Esophagus squamous epithelium (tissue), 5 donors: ENCODE results near the gene IFI27L2. TPM values are rescaled to one million over a fixed set of nuclear protein-coding genes. Genes with fewer than 3 reads are reported as not detected.

ENCODE experiments used
- DNase-seq: peaks from one replicate; lab custom pipeline; 2025; lab: John Stamatoyannopoulos, UW
- H3K27ac ChIP-seq, 4 donors: fragments of 200-600 bp; sonication (generic); one replicate each; pipeline ENCODE4 v1.5.1; 2016 to 2019; ENCODE audit warnings: mild to moderate bottlenecking in 1 of 4
- H3K27me3 ChIP-seq, 4 donors: fragments of 200-600 bp; sonication (generic); 1 replicate in 3 of 4; 2 replicates in 1 of 4; pipeline versions ENCODE4 v1.5.1 to v1.6.0; 2017 to 2021; ENCODE audit warnings: antibody characterized with exemption in 1 of 4
- H3K36me3 ChIP-seq, 3 donors: fragments of 200-600 bp; sonication (generic); one replicate each; pipeline ENCODE4 v1.5.1; 2016 to 2019
- H3K4me1 ChIP-seq, 3 donors: fragments of 200-600 bp; sonication (generic); one replicate each; pipeline ENCODE4 v1.5.1; 2017 to 2019
- H3K4me3 ChIP-seq, 4 donors: fragments of 200-600 bp; sonication (generic); 1 replicate in 3 of 4; 2 replicates in 1 of 4; pipeline ENCODE4 v1.5.1; 2016 to 2019; ENCODE audit warnings: mild to moderate bottlenecking in 2 of 4, moderate library complexity in 1 of 4
- H3K9me3 ChIP-seq, 3 donors: fragments of 200-600 bp; sonication (generic); one replicate each; pipeline ENCODE4 v1.5.1; 2016 to 2019
- POLR2A ChIP-seq, 4 donors: fragments of 450-650 bp; IDR thresholded peaks; one replicate each; pipeline ENCODE4 v1.6.1; 2017; ENCODE audit warnings: antibody characterized with exemption in 4 of 4, mild to moderate bottlenecking in 4 of 4, moderate library complexity in 3 of 4
- WGBS, 2 donors: methylation state at CpG; one replicate each; pipeline ENCODE4 v1.1.5; 2018; 5-methylcytosine and 5-hydroxymethylcytosine counted together
- intact Hi-C: fragments of 100-400 bp; cut with DNase I; formaldehyde crosslinking; loops from one replicate; pipeline ENCODE4 v1.15.0; 2022
- total RNA-seq, 4 donors: library from RNA; depleted of rRNA; stranded (reverse); fragments of >200 nt; gene quantifications; one replicate each; pipeline ENCODE4 v1.1.0, GENCODE V29; 2016
- TF ChIP-seq, protein P1 (sequence below), 6 experiments: fragments of 450-650 bp in 4 of 6; fragments of 200-600 bp in 2 of 6; sonication (generic) in 2 of 6; IDR thresholded peaks; one replicate each; pipeline ENCODE4 v1.5.1; 2016 to 2019; ENCODE audit warnings: antibody characterized with exemption in 6 of 6, mild to moderate bottlenecking in 4 of 6, moderate library complexity in 4 of 6
- donor health status: DM: yes; HTN: yes; CAD: no.

IFI27L2 gene
- total RNA-seq, 4 donors from 2014 or later = 50.6 to 97.1 (median 66.0) TPM

DNA sequence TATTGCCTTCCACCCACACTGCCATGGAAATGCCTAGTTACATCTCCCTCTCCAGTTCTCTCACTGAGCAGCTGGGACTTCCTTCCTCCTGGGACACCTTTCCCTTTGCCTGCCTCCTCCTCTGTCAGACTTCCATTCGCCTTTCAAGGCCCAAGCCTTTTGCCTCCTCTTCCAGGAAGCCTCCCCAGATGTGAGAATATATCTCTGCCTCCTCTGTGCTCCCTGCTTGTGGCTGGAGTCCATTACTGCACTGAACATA lies 3.1 kb downstream of the IFI27L2 start:
- Histone ChIP-seq H3K4me3 (no peak overlapping the region), H3K4me1 (peaks cover 11 to 26% (median 17%) of the 10 kb centered on the region in 3 donors), H3K36me3 (peaks cover 0 to 10% (median 0%) of the 10 kb centered on the region in 3 donors), H3K9me3 (no peaks in the 10 kb centered on the region), H3K27me3 (no peaks in the 10 kb centered on the region), H3K27ac (no peak overlapping the region)
- TF ChIP-seq, protein P1, sequence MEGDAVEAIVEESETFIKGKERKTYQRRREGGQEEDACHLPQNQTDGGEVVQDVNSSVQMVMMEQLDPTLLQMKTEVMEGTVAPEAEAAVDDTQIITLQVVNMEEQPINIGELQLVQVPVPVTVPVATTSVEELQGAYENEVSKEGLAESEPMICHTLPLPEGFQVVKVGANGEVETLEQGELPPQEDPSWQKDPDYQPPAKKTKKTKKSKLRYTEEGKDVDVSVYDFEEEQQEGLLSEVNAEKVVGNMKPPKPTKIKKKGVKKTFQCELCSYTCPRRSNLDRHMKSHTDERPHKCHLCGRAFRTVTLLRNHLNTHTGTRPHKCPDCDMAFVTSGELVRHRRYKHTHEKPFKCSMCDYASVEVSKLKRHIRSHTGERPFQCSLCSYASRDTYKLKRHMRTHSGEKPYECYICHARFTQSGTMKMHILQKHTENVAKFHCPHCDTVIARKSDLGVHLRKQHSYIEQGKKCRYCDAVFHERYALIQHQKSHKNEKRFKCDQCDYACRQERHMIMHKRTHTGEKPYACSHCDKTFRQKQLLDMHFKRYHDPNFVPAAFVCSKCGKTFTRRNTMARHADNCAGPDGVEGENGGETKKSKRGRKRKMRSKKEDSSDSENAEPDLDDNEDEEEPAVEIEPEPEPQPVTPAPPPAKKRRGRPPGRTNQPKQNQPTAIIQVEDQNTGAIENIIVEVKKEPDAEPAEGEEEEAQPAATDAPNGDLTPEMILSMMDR (IDR thresholded peaks at IDR 0.05) = no peak
- no peak for TF ChIP-seq POLR2A (IDR thresholded peaks at IDR 0.05)
- intact Hi-C loops = no loop called here
- no peak for DNase-seq
- WGBS, 2 donors = 81 to 90% methylated on average over 1 of the region's 1 CpG

DNA sequence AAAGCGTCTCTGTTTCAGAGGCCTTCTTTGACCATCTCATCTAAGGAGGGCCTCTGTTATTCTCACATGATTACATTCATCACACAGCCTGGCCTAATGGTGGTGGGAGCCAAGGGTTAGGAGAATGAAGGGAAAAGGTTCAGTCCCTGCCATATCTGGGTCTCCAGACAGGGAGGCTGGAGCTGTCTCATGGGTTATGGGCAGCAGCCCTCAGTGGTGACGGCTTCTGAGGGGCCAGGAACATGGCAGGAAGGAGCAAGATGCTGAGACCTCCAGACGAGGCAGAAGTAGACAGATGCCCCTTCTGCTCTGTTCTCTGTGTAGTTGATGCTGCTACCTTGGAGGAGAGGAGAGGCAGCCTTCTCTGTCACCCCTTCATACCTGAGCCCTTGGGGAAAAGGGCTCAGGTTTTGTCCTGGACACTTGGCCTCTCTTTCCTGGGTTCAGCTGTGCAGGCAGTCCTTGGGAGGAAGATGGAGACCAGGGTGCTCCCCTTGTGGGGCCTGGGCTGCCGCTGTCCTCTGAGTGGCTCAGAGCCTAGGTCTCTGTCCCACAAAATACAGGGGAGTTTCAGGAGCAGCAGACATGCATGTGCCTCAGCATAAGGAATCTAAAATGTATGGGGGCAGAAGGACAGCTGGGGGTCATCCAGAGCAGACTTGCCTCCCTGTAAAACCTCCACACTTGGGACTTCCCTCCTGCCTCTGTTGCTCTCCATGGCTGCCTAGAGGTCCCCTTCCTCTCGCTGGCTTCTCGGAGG lies 3.6 kb downstream of the IFI27L2 start:
- 85 to 91% methylated on average over 5 to 6 of the region's 6 CpGs for WGBS, 2 donors
- no peaks in the 10 kb centered on the region for H3K9me3 ChIP-seq
- H3K27ac ChIP-seq = no peak overlapping the region
- H3K4me1 ChIP-seq = peaks cover 11 to 26% (median 17%) of the 10 kb centered on the region in 3 donors
- TF ChIP-seq, protein P1 (IDR thresholded peaks at IDR 0.05) = no peak
- TF ChIP-seq POLR2A (IDR thresholded peaks at IDR 0.05) = no peak
- no peaks in the 10 kb centered on the region for H3K27me3 ChIP-seq
- peaks cover 0 to 10% (median 0%) of the 10 kb centered on the region in 3 donors for H3K36me3 ChIP-seq
- intact Hi-C loops = no loop called here
- no peak overlapping the region for H3K4me3 ChIP-seq
- DNase-seq = no peak

DNA sequence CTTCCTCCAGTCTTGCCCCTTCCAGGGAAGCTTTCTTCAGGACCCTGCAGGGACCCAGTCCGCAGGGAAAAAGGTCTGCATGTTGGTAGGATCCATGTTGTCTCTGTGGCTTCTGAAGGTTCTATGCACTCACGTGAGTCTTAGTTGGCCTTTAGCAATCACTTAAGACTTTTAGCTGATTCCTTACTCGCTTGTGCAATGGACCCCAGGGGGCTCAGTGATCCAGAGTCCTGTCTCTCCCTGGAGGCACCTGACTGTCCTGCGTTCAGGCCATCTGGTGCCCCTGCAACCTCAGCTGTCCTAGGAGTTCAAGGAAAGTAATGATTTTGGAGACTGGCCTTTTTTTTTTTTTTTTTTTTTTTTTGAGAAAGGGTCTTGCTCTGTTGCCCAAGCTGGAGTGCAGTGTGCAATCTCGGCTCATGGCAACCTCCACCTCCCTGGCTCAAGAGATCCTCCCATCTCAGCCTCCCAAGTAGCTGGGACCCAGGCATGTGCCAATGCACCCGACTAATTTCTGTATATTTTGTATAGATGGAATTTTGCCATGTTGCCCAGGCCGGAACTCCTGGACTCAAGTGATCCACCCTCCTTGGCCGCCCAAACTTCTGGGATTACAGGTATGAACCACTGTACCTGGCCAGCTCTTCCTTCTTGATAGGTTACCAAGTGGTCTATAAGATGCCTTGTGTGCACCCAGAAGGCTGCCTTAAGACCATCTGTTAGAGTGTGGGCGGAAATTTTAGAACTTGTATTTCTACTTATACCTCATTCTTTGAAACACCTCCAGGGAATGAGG lies 4.6 kb downstream of the IFI27L2 start:
- H3K9me3 ChIP-seq = peaks cover 0 to 9% (median under 1%) of the 10 kb centered on the region in 3 donors
- no peak overlapping the region for H3K4me3 ChIP-seq
- peaks cover 5 to 19% (median 10%) of the 10 kb centered on the region in 3 donors for H3K4me1 ChIP-seq
- 76 to 84% methylated on average over 8 to 9 of the region's 9 CpGs for WGBS, 2 donors
- intact Hi-C loops = no loop called here
- TF ChIP-seq, protein P1 (IDR thresholded peaks at IDR 0.05) = no peak
- TF ChIP-seq POLR2A (IDR thresholded peaks at IDR 0.05) = no peak
- H3K36me3 ChIP-seq = peaks cover 0 to 10% (median 0%) of the 10 kb centered on the region in 3 donors
- DNase-seq = no peak
- H3K27me3 ChIP-seq = no peaks in the 10 kb centered on the region
- H3K27ac ChIP-seq = no peak overlapping the region

DNA sequence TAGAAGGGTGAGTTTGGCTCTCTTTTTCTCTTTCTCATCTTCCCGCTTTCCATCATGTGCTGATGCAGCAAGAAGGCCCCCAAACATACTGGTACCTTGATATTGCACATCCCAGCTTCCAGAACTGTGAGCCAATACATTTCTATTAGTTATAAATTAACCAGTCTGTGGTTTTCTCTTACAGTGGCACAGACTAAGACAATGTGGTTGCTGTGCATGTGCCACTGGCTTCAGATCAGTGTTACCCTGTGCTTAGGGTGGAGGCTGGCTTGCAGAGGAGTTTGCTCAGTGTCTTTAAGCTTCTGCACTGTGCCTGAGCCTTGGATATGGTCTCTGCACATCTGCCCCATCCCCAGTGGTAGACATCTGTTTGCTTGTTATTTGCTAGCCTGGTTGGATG lies 5.5 kb downstream of the IFI27L2 start:
- 100% methylated on average over 1 of the region's 1 CpG for WGBS, 2 donors
- peaks cover 2 to 10% (median 4%) of the 10 kb centered on the region in 3 donors for H3K4me1 ChIP-seq
- peaks cover 0 to 10% (median 0%) of the 10 kb centered on the region in 3 donors for H3K36me3 ChIP-seq
- H3K27me3 ChIP-seq = peaks cover 0 to 5% (median 0%) of the 10 kb centered on the region in 4 donors
- no peak overlapping the region for H3K4me3 ChIP-seq
- peaks cover 0 to 18% (median 7%) of the 10 kb centered on the region in 3 donors for H3K9me3 ChIP-seq
- no peak for TF ChIP-seq POLR2A (IDR thresholded peaks at IDR 0.05)
- TF ChIP-seq, protein P1 (IDR thresholded peaks at IDR 0.05) = no peak
- intact Hi-C loops = no loop called here
- DNase-seq = no peak
- no peak overlapping the region for H3K27ac ChIP-seq

DNA sequence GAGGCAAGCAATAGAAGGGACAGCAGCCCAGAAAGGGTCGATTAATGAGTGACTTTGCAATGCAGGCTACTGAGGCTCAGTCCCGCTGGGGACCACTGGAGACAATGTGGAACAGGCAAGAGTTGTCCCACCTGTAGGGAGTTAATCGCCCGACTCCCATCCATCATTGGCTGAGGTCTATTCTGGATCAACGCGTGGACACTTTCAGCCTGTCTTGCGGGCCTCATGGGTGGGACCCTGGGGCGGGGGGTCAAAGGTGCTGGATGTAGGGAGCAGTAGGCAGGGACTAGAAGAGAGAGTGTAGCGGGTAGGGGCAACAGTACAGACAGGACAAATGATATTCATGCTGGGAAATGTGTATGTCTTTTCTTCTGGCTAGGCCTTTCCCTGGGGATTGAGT lies 6.1 kb downstream of the IFI27L2 start:
- Histone ChIP-seq H3K4me3 (no peak overlapping the region), H3K36me3 (peaks cover 0 to 10% (median 0%) of the 10 kb centered on the region in 3 donors), H3K27ac (no peak overlapping the region), H3K4me1 (peaks cover 0 to 4% (median 0%) of the 10 kb centered on the region in 3 donors), H3K9me3 (peaks cover 0 to 19% (median 7%) of the 10 kb centered on the region in 3 donors), H3K27me3 (peaks cover 0 to 8% (median 0%) of the 10 kb centered on the region in 4 donors)
- intact Hi-C loops = no loop called here
- WGBS, 2 donors = 85 to 90% methylated on average over 6 to 8 of the region's 9 CpGs
- TF ChIP-seq, protein P1 (IDR thresholded peaks at IDR 0.05) = no peak
- TF ChIP-seq POLR2A (IDR thresholded peaks at IDR 0.05) = no peak
- DNase-seq = no peak
